GM18870 (cell line): Measurements from ENCODE around the gene COIL.
"Not testable (repeated sequence)": the region's sequence is repeated elsewhere in the genome, so short reads cannot be mapped to it uniquely, and the experiment has no call there.

Experiments used
- ATAC-seq: cut with Tn5 transposase; IDR thresholded peaks from one replicate; pipeline ENCODE4 v1.9.1; 2021; ENCODE audit warnings: moderate library complexity; ENCODE audit not compliant: unreplicated experiment

COIL gene

GRCh38 chr17:56960596-56961538 is at the start of gene COIL:
Gene COIL, minus strand, starts transcription at chr17:56961050. Its CDS starts 31 bp downstream, at chr17:56961019.
- ATAC-seq, result peak; percentile 89

- no peak for ATAC-seq
These were observed 49.6 kb upstream of the COIL start for GRCh38 chr17:57010487-57010886.

GRCh38 chr17:57009737-57010445 is 49.0 kb upstream of the COIL start:
- no peak for ATAC-seq

- ATAC-seq, result no peak
These were observed 48.1 kb upstream of the COIL start for GRCh38 chr17:57008958-57009357.

- ATAC-seq, result no peak
These were observed 45.2 kb upstream of the COIL start for GRCh38 chr17:57006040-57006439.

GRCh38 chr17:57004944-57005579 is 44.2 kb upstream of the COIL start:
- ATAC-seq, result peak; percentile 78

GRCh38 chr17:57002904-57003303 is 42.1 kb upstream of the COIL start:
- no peak for ATAC-seq

GRCh38 chr17:57001541-57001940 is 40.7 kb upstream of the COIL start:
- no peak for ATAC-seq

- no peak for ATAC-seq
These were observed 36.5 kb upstream of the COIL start for GRCh38 chr17:56997313-56997712.

- ATAC-seq, result no peak
These were observed 34.9 kb upstream of the COIL start for GRCh38 chr17:56995766-56996165.

- ATAC-seq, result no peak
These were observed 33.4 kb upstream of the COIL start for GRCh38 chr17:56994009-56994792.

- no peak for ATAC-seq
These were observed 31.5 kb upstream of the COIL start for GRCh38 chr17:56992364-56992763.

- no peak for ATAC-seq
These were observed 28.2 kb upstream of the COIL start for GRCh38 chr17:56988901-56989572.

GRCh38 chr17:56987283-56987834 is 26.5 kb upstream of the COIL start:
- ATAC-seq, result no peak

- ATAC-seq, result no peak
These were observed 24.7 kb upstream of the COIL start for GRCh38 chr17:56985371-56986162.

GRCh38 chr17:56983366-56983765 is 22.5 kb upstream of the COIL start:
- no peak for ATAC-seq

- ATAC-seq, result no peak
These were observed 21.5 kb upstream of the COIL start for GRCh38 chr17:56982312-56982711.

GRCh38 chr17:56980526-56980925 is 19.7 kb upstream of the COIL start:
- ATAC-seq, result not testable (repeated sequence)

- ATAC-seq, result peak; percentile 18
These were observed 18.2 kb upstream of the COIL start for GRCh38 chr17:56979091-56979480.
